ENCODE data around the gene MTHFSD.

Gene MTHFSD

GRCh38 chr16:86568677-86569623, 13.9 kb upstream of the MTHFSD start:
- Histone ChIP-seq H3K79me2 (ENCODE audit: control insufficient read depth, insufficient read depth, low read length) (no peaks in the 10 kb centered on the region), H3K56ac (ENCODE audit: low read length) (no peak overlapping the region), H3K36me3 (ENCODE audit: control insufficient read depth, insufficient read depth, low read length) (no peaks in the 10 kb centered on the region), H4K8ac (ENCODE audit: low read depth, low read length) (no peak overlapping the region), H2BK15ac (replicated peaks; ENCODE audit: low read depth) (no peak overlapping the region), H3K4ac (ENCODE audit: low read depth, low read length) (no peak overlapping the region), H3K4me2 (ENCODE audit: low read length) (no peak overlapping the region), H2BK5ac (ENCODE audit: low read length) (no peak overlapping the region), H3K18ac (ENCODE audit: low read length) (peak overlapping the region; percentile 19), H3K27me3 (ENCODE audit: insufficient read depth, low read length, poor library complexity) (peaks cover 78% of the 10 kb centered on the region), H3K23ac (ENCODE audit: low read length) (no peak overlapping the region), H2BK120ac (ENCODE audit: low read depth, low read length) (no peak overlapping the region), H3K9ac (ENCODE audit: low read length) (no peak overlapping the region), H3K4me1 (ENCODE audit: control insufficient read depth, low read depth, low read length) (peaks cover 11% of the 10 kb centered on the region), H3K27ac (ENCODE audit: low read depth, low read length) (no peak overlapping the region), H3K79me1 (ENCODE audit: low read length) (no peaks in the 10 kb centered on the region), H3K4me3 (ENCODE audit: low read length) (no peak overlapping the region), H4K5ac (ENCODE audit: low read length) (no peak overlapping the region), H2AK5ac (ENCODE audit: low read length) (no peak overlapping the region)
- peak; percentile 19 for DNase-seq
- WGBS (ENCODE audit: extremely low coverage, insufficient coverage, low lambda C conversion rate): no CpG with 5 or more reads among the region's 33 CpGs

DNA sequence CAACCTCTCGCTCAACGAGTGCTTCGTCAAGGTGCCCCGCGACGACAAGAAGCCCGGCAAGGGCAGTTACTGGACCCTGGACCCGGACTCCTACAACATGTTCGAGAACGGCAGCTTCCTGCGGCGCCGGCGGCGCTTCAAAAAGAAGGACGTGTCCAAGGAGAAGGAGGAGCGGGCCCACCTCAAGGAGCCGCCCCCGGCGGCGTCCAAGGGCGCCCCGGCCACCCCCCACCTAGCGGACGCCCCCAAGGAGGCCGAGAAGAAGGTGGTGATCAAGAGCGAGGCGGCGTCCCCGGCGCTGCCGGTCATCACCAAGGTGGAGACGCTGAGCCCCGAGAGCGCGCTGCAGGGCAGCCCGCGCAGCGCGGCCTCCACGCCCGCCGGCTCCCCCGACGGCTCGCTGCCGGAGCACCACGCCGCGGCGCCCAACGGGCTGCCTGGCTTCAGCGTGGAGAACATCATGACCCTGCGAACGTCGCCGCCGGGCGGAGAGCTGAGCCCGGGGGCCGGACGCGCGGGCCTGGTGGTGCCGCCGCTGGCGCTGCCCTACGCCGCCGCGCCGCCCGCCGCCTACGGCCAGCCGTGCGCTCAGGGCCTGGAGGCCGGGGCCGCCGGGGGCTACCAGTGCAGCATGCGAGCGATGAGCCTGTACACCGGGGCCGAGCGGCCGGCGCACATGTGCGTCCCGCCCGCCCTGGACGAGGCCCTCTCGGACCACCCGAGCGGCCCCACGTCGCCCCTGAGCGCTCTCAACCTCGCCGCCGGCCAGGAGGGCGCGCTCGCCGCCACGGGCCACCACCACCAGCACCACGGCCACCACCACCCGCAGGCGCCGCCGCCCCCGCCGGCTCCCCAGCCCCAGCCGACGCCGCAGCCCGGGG, 12.9 kb upstream of the MTHFSD start:
- Histone ChIP-seq H2BK120ac (ENCODE audit: low read depth, low read length) (no peak overlapping the region), H2AK5ac (ENCODE audit: low read length) (no peak overlapping the region), H3K4ac (ENCODE audit: low read depth, low read length) (no peak overlapping the region), H3K79me1 (ENCODE audit: low read length) (no peaks in the 10 kb centered on the region), H3K18ac (ENCODE audit: low read length) (no peak overlapping the region), H3K23ac (ENCODE audit: low read length) (no peak overlapping the region), H2BK15ac (replicated peaks; ENCODE audit: low read depth) (no peak overlapping the region), H3K27ac (ENCODE audit: low read depth, low read length) (no peak overlapping the region), H3K4me1 (ENCODE audit: control insufficient read depth, low read depth, low read length) (peaks cover 10% of the 10 kb centered on the region), H3K79me2 (ENCODE audit: control insufficient read depth, insufficient read depth, low read length) (no peaks in the 10 kb centered on the region), H4K5ac (ENCODE audit: low read length) (no peak overlapping the region), H3K4me2 (ENCODE audit: low read length) (no peak overlapping the region), H3K9ac (ENCODE audit: low read length) (no peak overlapping the region), H2BK5ac (ENCODE audit: low read length) (no peak overlapping the region), H4K8ac (ENCODE audit: low read depth, low read length) (no peak overlapping the region), H3K56ac (ENCODE audit: low read length) (no peak overlapping the region), H3K27me3 (ENCODE audit: insufficient read depth, low read length, poor library complexity) (peaks cover 73% of the 10 kb centered on the region), H3K4me3 (ENCODE audit: low read length) (no peak overlapping the region), H3K36me3 (ENCODE audit: control insufficient read depth, insufficient read depth, low read length) (no peaks in the 10 kb centered on the region)
- no CpG with 5 or more reads among the region's 116 CpGs for WGBS (ENCODE audit: extremely low coverage, insufficient coverage, low lambda C conversion rate)
- peak; percentile 33 for DNase-seq

- Histone ChIP-seq H3K4me2 (ENCODE audit: low read length) (peak overlapping the region; percentile 83), H3K36me3 (ENCODE audit: control insufficient read depth, insufficient read depth, low read length) (no peaks in the 10 kb centered on the region), H3K18ac (ENCODE audit: low read length) (no peak overlapping the region), H3K4me3 (ENCODE audit: low read length) (peak overlapping the region; percentile 19), H2BK5ac (ENCODE audit: low read length) (no peak overlapping the region), H3K79me1 (ENCODE audit: low read length) (no peaks in the 10 kb centered on the region), H3K27me3 (ENCODE audit: insufficient read depth, low read length, poor library complexity) (peaks cover 66% of the 10 kb centered on the region), H3K9ac (ENCODE audit: low read length) (peak overlapping the region; percentile 36), H3K4ac (ENCODE audit: low read depth, low read length) (no peak overlapping the region), H3K4me1 (ENCODE audit: control insufficient read depth, low read depth, low read length) (peaks cover 9% of the 10 kb centered on the region), H3K23ac (ENCODE audit: low read length) (no peak overlapping the region), H2BK15ac (replicated peaks; ENCODE audit: low read depth) (no peak overlapping the region), H4K5ac (ENCODE audit: low read length) (no peak overlapping the region), H3K79me2 (ENCODE audit: control insufficient read depth, insufficient read depth, low read length) (no peaks in the 10 kb centered on the region), H3K27ac (ENCODE audit: low read depth, low read length) (no peak overlapping the region), H2AK5ac (ENCODE audit: low read length) (no peak overlapping the region), H3K56ac (ENCODE audit: low read length) (peak overlapping the region; percentile 70), H2BK120ac (ENCODE audit: low read depth, low read length) (no peak overlapping the region), H4K8ac (ENCODE audit: low read depth, low read length) (no peak overlapping the region)
- WGBS (ENCODE audit: extremely low coverage, insufficient coverage, low lambda C conversion rate): no CpG with 5 or more reads among the region's 88 CpGs
- peak; percentile 64 for DNase-seq
Measured at GRCh38 chr16:86566966-86567700, 12.1 kb upstream of the MTHFSD start.

DNA sequence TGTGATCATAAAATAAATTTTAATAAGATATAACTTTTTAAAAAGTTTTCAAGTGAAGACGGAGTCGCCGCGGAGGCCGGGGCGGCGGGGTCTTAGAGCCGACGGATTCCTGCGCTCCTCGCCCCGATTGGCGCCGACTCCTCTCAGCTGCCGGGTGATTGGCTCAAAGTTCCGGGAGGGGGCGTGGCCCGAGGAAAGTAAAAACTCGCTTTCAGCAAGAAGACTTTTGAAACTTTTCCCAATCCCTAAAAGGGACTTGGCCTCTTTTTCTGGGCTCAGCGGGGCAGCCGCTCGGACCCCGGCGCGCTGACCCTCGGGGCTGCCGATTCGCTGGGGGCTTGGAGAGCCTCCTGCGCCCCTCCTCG, 11.5 kb upstream of the MTHFSD start, which contains the start of gene FOXC2:
Gene FOXC2, plus strand, starts transcription at position 229 of the 365 bp plus-strand sequence. CDS start 507 bp downstream, outside the sequence.
- Histone ChIP-seq H3K4ac (ENCODE audit: low read depth, low read length) (no peak within 1 kb of the TSS), H3K4me1 (ENCODE audit: control insufficient read depth, low read depth, low read length) (peaks cover 9% of the 10 kb centered on the region), H3K9ac (ENCODE audit: low read length) (peak within 1 kb of the TSS; percentile 36), H3K27ac (ENCODE audit: low read depth, low read length) (no peak within 1 kb of the TSS), H3K79me2 (ENCODE audit: control insufficient read depth, insufficient read depth, low read length) (no peaks in the 10 kb centered on the region), H3K18ac (ENCODE audit: low read length) (no peak within 1 kb of the TSS), H4K8ac (ENCODE audit: low read depth, low read length) (no peak within 1 kb of the TSS), H2BK120ac (ENCODE audit: low read depth, low read length) (no peak within 1 kb of the TSS), H3K4me2 (ENCODE audit: low read length) (peak within 1 kb of the TSS; percentile 83), H2BK15ac (replicated peaks; ENCODE audit: low read depth) (no peak within 1 kb of the TSS), H3K56ac (ENCODE audit: low read length) (peak within 1 kb of the TSS; percentile 70), H2AK5ac (ENCODE audit: low read length) (no peak within 1 kb of the TSS), H3K27me3 (ENCODE audit: insufficient read depth, low read length, poor library complexity) (peaks cover 62% of the 10 kb centered on the region), H2BK5ac (ENCODE audit: low read length) (no peak within 1 kb of the TSS), H4K5ac (ENCODE audit: low read length) (no peak within 1 kb of the TSS), H3K36me3 (ENCODE audit: control insufficient read depth, insufficient read depth, low read length) (no peaks in the 10 kb centered on the region), H3K79me1 (ENCODE audit: low read length) (no peaks in the 10 kb centered on the region), H3K23ac (ENCODE audit: low read length) (no peak within 1 kb of the TSS), H3K4me3 (ENCODE audit: low read length) (peak within 1 kb of the TSS; percentile 19)
- DNase-seq: peak; percentile 95
- WGBS (ENCODE audit: extremely low coverage, insufficient coverage, low lambda C conversion rate): no CpG with 5 or more reads among the region's 30 CpGs

- H4K8ac ChIP-seq (ENCODE audit: low read depth, low read length): no peak overlapping the region
- no peak overlapping the region for H3K18ac ChIP-seq (ENCODE audit: low read length)
- no peaks in the 10 kb centered on the region for H3K79me2 ChIP-seq (ENCODE audit: control insufficient read depth, insufficient read depth, low read length)
- no CpG with 5 or more reads among the region's 53 CpGs for WGBS (ENCODE audit: extremely low coverage, insufficient coverage, low lambda C conversion rate)
- peak overlapping the region; percentile 42 for H3K56ac ChIP-seq (ENCODE audit: low read length)
- peaks cover 55% of the 10 kb centered on the region for H3K27me3 ChIP-seq (ENCODE audit: insufficient read depth, low read length, poor library complexity)
- H3K9ac ChIP-seq (ENCODE audit: low read length): peak overlapping the region; percentile 28
- no peak overlapping the region for H2BK120ac ChIP-seq (ENCODE audit: low read depth, low read length)
- peak; percentile 34 for DNase-seq
- peaks cover 7% of the 10 kb centered on the region for H3K4me1 ChIP-seq (ENCODE audit: control insufficient read depth, low read depth, low read length)
- no peak overlapping the region for H2BK15ac ChIP-seq (replicated peaks; ENCODE audit: low read depth)
- peak overlapping the region; percentile 80 for H3K23ac ChIP-seq (ENCODE audit: low read length)
- H3K27ac ChIP-seq (ENCODE audit: low read depth, low read length): no peak overlapping the region
- no peak overlapping the region for H4K5ac ChIP-seq (ENCODE audit: low read length)
- no peaks in the 10 kb centered on the region for H3K36me3 ChIP-seq (ENCODE audit: control insufficient read depth, insufficient read depth, low read length)
- H3K79me1 ChIP-seq (ENCODE audit: low read length): no peaks in the 10 kb centered on the region
- H3K4me3 ChIP-seq (ENCODE audit: low read length): no peak overlapping the region
- H3K4me2 ChIP-seq (ENCODE audit: low read length): peak overlapping the region; percentile 50
- no peak overlapping the region for H2BK5ac ChIP-seq (ENCODE audit: low read length)
- H3K4ac ChIP-seq (ENCODE audit: low read depth, low read length): no peak overlapping the region
- no peak overlapping the region for H2AK5ac ChIP-seq (ENCODE audit: low read length)
Measured at GRCh38 chr16:86565644-86566511, 10.8 kb upstream of the MTHFSD start.
